ENCODE results near the gene BOK. TPM values are rescaled to one million over a fixed set of nuclear protein-coding genes. Genes with fewer than 3 reads are reported as not detected.

The BOK gene
- total and polyA plus RNA-seq, 2 of the 13 experiments (the other 11 are each of a cell fraction or from before 2014, with no cell fraction given), result 35.5 to 39.2 TPM

- TF ChIP-seq TEF (CRISPR knock-in tag; IDR thresholded peaks at IDR 0.05) (no peak), EHMT2 (IDR thresholded peaks at IDR 0.05; ENCODE audit: borderline replicate concordance, low read depth, low read length) (no peak), ZNF101 (CRISPR knock-in tag; IDR thresholded peaks at IDR 0.05; ENCODE audit: borderline replicate concordance, low read depth) (no peak), SALL1 (CRISPR knock-in tag; IDR thresholded peaks at IDR 0.05) (no peak), ZNF136 (CRISPR knock-in tag; IDR thresholded peaks at IDR 0.05; ENCODE audit: low read depth) (no peak), ZNF598 (CRISPR knock-in tag; IDR thresholded peaks at IDR 0.05; ENCODE audit: borderline replicate concordance) (0 out of 2 replicates have a peak, but pooled peaks have one; percentile 38), RERE (CRISPR knock-in tag; IDR thresholded peaks at IDR 0.05; ENCODE audit: low read depth) (no peak), MEF2D (CRISPR knock-in tag; IDR thresholded peaks at IDR 0.05) (no peak), ZNF274 (CRISPR knock-in tag; IDR thresholded peaks at IDR 0.05) (peak; percentile 17; the same call in 1 of the 2 replicates), ZNF280B (CRISPR knock-in tag; IDR thresholded peaks at IDR 0.05; ENCODE audit: borderline replicate concordance) (no peak), CAMTA2 (CRISPR knock-in tag; IDR thresholded peaks at IDR 0.05; ENCODE audit: borderline replicate concordance) (peak; percentile 44; the same call in 1 of the 2 replicates), REL (CRISPR knock-in tag; conservative IDR thresholded peaks at IDR 0.05) (no peak), ZBTB42 (CRISPR knock-in tag; IDR thresholded peaks at IDR 0.05) (no peak), BATF2 (CRISPR knock-in tag; IDR thresholded peaks at IDR 0.05) (no peak), TCF12 (IDR thresholded peaks at IDR 0.05) (no peak), TCF12 (CRISPR knock-in tag; IDR thresholded peaks at IDR 0.05) (no peak), ZNF550 (CRISPR knock-in tag; IDR thresholded peaks at IDR 0.05; ENCODE audit: borderline replicate concordance) (no peak), KMT2A (CRISPR knock-in tag; IDR thresholded peaks at IDR 0.05) (no peak), YEATS2 (CRISPR knock-in tag; IDR thresholded peaks at IDR 0.05; ENCODE audit: borderline replicate concordance) (peak; percentile 19; the same call in 1 of the 2 replicates), FOXC1 (CRISPR knock-in tag; IDR thresholded peaks at IDR 0.05; ENCODE audit: borderline replicate concordance) (no peak), ZNF33B (CRISPR knock-in tag; IDR thresholded peaks at IDR 0.05) (no peak)
Observed at GRCh38 chr2:241540401-241540770, 18.2 kb upstream of the BOK start (continued).
